ENCODE data around the gene ZNF609.
"Not testable (repeated sequence)": the region's sequence is repeated elsewhere in the genome, so short reads cannot be mapped to it uniquely, and the experiment has no call there.

The ZNF609 gene

GRCh38 chr15:64478863-64479262, 18.5 kb downstream of the ZNF609 start:
- no peak overlapping the region for H3K4me3 ChIP-seq (ENCODE audit: control insufficient read depth, low read depth, low read length)
- DNase-seq (ENCODE audit: low read depth), result no peak
- no peak for TF ChIP-seq CTCF (IDR thresholded peaks at IDR 0.05; ENCODE audit: control insufficient read depth, insufficient read depth, low read depth, low read length, missing control alignments)

GRCh38 chr15:64480891-64481290, 20.5 kb downstream of the ZNF609 start:
- no peak for DNase-seq (ENCODE audit: low read depth)
- no peak for TF ChIP-seq CTCF (IDR thresholded peaks at IDR 0.05; ENCODE audit: control insufficient read depth, insufficient read depth, low read depth, low read length, missing control alignments)
- H3K4me3 ChIP-seq (ENCODE audit: control insufficient read depth, low read depth, low read length), result no peak overlapping the region

- no peak for DNase-seq (ENCODE audit: low read depth)
- no peak for TF ChIP-seq CTCF (IDR thresholded peaks at IDR 0.05; ENCODE audit: control insufficient read depth, insufficient read depth, low read depth, low read length, missing control alignments)
- H3K4me3 ChIP-seq (ENCODE audit: control insufficient read depth, low read depth, low read length), result no peak overlapping the region
Observed at GRCh38 chr15:64483749-64484148, 23.4 kb downstream of the ZNF609 start.

- TF ChIP-seq CTCF (IDR thresholded peaks at IDR 0.05; ENCODE audit: control insufficient read depth, insufficient read depth, low read depth, low read length, missing control alignments), result no peak
- H3K4me3 ChIP-seq (ENCODE audit: control insufficient read depth, low read depth, low read length), result no peak overlapping the region
- no peak for DNase-seq (ENCODE audit: low read depth)
Observed at GRCh38 chr15:64485796-64486195, 25.4 kb downstream of the ZNF609 start.

GRCh38 chr15:64490598-64491259, 30.4 kb downstream of the ZNF609 start:
- DNase-seq (ENCODE audit: low read depth), result no peak
- H3K4me3 ChIP-seq (ENCODE audit: control insufficient read depth, low read depth, low read length), result no peak overlapping the region
- no peak for TF ChIP-seq CTCF (IDR thresholded peaks at IDR 0.05; ENCODE audit: control insufficient read depth, insufficient read depth, low read depth, low read length, missing control alignments)

- no peak for DNase-seq (ENCODE audit: low read depth)
- TF ChIP-seq CTCF (IDR thresholded peaks at IDR 0.05; ENCODE audit: control insufficient read depth, insufficient read depth, low read depth, low read length, missing control alignments), result no peak
- H3K4me3 ChIP-seq (ENCODE audit: control insufficient read depth, low read depth, low read length), result no peak overlapping the region
Observed at GRCh38 chr15:64493641-64494040, 33.3 kb downstream of the ZNF609 start.

GRCh38 chr15:64495968-64496367, 35.6 kb downstream of the ZNF609 start:
- H3K4me3 ChIP-seq (ENCODE audit: control insufficient read depth, low read depth, low read length); DNase-seq (ENCODE audit: low read depth): not testable (repeated sequence)
